ENCODE data around the gene CCR6.
A peak's percentile ranks its signal among the peaks of the same experiment; 100 is the strongest.
"Not testable (repeated sequence)": the region's sequence is repeated elsewhere in the genome, so short reads cannot be mapped to it uniquely, and the experiment has no call there.

CCR6 gene

DNA sequence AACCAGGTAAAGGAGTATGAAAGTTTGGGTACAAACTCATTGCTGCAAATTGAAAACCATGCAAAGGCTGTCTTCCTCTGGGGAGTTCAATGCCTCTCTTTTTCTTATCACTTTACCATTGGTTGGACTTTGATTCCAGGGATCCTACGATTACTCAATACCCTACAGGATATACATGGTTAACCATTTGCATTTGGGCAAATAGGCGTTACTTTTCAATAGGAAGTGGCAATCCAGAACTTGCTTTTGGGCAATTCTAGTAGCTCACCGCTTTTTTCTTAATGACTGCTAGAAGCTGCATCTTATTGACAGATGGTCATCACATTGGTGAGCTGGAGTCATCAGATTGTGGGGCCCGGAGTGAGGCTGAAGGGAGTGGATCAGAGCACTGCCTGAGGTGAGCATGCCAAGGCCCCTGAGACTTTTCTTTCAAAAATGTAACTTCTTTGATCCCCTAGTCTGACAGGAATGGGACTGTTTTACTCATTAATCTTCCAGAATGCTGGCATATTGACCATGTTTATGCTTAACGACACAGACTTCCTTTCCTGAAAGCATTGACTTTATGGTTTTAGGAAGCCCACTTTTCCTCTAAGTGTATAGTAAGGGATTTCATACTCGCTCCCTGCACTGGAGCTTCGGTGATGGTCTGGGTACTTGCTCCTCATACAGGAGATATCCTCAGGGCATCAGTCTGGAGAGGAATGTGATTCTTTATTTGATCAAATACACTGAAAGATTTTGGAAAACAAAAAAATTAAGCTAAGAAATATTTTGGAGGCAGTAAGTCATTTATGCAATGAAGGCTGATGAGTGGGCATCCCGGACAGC is at the start of gene CCR6:
Gene CCR6, plus strand, starts transcription at position 270 of the 831 bp plus-strand sequence. CDS start 13,039 bp downstream, outside the sequence.
- no peak for DNase-seq

- DNase-seq: no peak
Measured at GRCh38 chr6:167073679-167074274, 49.1 kb upstream of the CCR6 start.

DNA sequence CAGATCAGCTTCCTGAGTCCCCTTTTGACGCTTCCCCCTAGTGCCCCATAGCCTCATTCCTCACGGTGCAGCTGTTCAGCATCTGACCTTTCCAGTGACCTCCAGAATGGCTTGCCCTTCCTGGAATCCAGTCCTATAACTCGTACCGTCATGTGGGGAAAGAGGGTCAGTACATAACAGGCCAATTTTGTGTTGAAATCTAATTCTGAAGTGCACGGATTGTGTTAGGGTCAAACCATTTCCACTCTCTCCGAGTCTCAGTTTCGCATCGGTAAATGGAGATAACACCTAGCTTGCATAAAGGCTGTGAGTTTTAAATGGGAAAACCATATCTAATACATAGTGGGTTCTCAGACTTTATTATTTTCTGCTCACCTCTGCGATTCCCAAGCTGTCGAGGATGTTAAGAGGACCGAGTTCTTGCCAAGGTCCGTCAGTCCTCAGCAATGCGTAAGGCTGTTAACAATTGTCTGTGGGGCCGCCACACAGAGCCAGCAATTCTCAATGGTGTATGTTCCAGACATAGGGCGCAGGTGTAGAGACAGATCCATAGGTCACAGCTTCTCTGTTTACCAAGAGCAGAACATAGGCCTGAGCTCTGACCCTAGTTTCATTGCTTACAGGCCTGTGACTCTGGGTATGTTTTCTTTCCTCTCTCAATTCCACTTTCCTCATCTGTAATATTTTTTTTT is 45.5 kb upstream of the CCR6 start:
- DNase-seq: no peak

DNA sequence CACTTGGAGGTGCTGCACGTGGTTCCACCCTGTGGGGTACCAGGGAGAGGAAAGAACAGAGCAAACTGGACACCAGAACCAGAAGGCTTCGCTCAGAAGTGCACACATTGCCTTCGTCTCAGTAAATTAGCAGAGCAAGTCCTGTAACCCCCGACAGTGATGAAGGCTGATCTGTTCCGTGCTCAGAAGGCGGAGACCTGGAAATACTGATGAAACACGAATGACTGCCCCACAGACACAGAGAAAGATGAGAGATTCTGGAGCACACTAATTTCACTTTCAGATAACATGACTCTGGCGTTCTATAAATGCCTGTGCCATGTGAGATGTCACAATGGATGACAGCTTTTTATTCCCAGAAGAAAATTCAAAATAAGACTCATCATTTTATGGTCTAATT is 44.2 kb upstream of the CCR6 start:
- DNase-seq: no peak

DNA sequence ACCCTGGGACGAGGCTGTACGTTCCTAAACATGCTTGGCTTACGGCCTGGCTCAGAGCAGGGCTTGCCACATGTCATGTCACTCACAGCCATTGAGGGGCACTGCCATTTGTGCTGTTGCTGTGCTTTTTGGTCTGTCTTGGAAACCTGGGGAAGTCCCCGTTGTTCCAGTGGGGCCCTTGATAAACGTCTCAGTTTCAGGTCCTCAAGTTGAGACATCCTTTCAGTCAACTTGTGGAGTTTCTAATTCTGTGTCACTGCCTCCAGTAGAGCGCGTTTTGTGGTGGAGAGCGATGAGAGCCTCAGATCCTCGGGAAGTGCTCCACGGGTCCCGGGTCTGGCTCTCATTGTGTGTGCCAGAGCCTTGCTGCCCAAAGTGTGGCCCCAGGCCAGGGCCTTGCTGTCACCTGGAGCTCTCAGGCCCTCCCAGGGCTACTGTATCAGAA is 43.0 kb upstream of the CCR6 start:
- DNase-seq: peak; percentile 76

DNA sequence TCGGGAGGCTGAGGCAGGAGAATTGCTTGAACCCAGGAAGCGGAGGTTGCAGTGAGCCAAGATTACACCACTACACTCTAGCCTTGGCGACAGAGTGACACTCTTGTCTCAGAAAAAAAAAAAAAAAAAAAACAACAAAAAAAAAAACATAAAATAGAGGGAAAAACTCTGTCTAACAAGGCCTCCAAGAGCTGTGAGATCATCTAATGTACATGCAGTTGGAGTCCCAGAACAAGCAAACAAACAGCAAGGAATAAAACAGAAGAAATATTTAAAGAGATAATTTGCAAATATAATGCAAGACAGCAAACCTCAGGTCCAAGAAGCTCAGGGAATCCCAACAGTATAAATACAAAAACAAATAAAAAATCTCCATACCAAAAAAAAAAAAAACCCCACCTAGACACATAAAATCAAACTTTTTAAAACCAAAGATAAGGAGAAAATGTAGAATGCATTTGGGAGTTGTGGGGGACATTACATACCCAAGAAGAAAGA is 35.0 kb upstream of the CCR6 start:
- DNase-seq: no peak

GRCh38 chr6:167088741-167089140 is 34.2 kb upstream of the CCR6 start:
- DNase-seq: not testable (repeated sequence)

- DNase-seq: no peak
Measured at GRCh38 chr6:167089243-167090142, 33.4 kb upstream of the CCR6 start.

DNA sequence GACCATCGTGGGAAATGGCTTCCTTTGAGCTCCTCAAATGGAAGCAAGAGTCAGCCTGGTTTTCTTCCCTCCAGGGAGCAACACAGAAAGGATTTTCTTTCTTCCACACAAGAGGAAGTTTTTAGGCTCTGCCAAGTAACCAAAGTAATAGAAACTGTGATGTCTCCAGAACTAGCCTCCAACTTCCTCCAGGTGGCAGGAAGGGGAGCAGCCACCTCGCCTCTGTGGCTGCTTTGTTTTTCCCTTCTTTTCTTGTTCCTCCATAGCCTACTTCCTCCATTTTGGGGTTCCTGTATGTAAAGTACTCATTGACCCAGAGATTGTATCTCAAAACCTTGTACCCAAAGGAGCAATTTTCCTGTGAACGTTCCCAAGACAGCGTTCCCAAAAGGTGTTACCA is 32.7 kb upstream of the CCR6 start:
- no peak for DNase-seq

GRCh38 chr6:167091026-167091804 is 31.7 kb upstream of the CCR6 start:
- peak; percentile 68 for DNase-seq

- DNase-seq: no peak
Measured at GRCh38 chr6:167091805-167092107, 31.1 kb upstream of the CCR6 start.

DNA sequence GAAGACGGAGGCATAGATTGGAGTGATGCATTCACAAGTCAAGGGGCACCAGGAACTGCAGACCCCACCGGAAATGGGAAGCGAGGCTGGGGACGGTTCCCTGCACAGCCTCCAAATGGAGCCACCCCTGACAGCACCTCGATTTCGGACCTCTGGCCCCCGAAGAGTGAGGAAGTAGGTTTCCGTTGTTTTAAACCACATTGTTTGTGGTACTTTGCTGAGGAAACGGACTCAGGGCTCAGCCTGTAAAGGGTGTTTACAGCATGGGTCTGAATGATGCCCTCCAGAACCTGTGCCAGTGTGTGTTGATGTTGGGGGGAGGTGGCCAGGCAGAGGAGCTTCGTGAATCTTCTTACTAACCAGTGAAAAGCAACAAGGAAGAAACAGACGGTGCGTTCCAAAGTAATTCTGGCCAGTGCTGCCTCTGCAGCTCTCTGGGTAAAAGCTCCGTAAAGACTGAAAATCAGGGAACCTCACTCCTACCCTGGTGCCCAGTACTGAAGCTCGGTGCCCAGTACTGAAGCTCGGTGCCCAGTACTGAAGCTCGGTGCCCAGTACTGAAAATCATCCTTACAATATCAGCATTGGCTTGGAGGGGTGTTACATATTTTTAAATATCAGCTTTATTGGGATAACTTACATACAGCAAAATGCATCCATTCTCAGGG is 30.1 kb upstream of the CCR6 start:
- no peak for DNase-seq

GRCh38 chr6:167093406-167093921 is 29.4 kb upstream of the CCR6 start:
- DNase-seq: no peak

GRCh38 chr6:167093922-167094432 is 28.9 kb upstream of the CCR6 start:
- DNase-seq: peak; percentile 83

DNA sequence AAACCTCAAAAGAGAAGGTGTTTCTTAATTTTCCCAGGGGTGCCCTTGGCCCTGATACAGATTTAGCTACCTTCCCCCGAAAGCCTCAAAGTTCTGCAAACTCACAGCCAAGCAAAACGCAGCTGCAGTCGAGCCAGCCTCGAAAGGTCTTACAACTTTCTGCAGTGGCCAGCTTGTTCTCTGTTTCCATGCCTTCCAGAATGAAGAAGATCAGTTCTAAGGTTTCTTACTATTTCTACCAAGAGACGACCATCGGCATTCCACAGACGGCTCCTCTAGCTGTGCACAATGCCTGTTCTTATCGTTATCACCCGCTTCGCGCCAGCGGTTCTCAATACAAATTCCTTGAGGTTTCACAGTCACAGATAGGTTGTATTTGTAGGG is 28.5 kb upstream of the CCR6 start:
- DNase-seq: no peak

DNA sequence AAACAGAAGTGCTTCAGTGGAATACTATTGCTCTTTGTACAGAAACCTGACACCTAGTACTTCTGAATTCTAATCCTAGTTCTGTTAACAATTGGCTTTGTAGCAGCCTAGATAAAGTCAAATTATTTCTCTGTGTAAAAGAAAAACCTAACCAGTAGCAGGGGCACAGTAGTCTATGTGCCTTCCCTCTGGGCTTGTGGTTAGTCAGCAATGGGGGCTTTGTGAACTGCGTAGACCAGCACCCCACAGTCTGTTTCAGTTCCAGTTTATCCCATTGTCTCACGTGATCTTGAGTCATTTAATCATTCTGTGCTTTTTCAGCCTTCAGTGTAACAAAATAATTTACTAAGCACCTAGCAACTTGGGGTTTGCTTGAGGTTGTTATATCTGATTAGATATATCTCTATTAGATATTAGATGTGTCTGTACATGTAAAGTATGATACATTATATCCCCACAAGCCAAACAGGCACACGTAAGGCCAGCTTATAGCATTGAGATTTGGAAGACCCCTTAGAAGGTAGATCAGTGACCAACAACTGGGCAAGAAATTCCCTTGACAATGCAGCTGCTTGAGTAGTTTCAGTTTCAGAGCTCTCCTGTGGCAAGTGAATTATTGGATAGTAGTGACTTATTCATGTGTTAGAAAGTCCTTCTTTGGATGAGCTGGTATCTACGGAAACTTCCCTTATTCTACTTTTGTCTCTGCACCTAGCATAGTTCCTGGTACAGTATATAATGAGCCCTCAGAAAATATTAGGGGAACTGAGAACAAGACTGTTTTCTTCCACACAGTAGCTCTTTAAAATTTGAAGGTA is 27.9 kb upstream of the CCR6 start:
- peak; percentile 50 for DNase-seq

DNA sequence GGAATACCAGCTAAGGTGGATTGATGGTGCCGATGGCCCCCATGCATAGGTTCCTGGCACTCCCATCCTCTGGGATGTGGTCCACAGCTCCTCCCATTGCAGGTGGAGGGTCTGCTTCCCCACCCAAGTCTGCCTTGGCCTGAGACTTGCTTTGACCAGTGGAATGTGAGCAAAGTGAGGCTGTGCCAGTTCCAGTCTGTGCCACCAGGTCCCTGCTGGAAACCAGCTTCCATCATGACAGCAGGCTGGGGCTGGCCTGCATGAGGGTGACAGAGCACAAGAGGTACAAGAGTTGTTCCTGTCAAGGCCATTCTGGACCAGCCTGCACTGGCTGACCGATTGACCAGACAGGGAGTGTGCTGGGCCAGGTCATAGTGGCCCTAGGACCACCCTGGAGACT is 27.0 kb upstream of the CCR6 start:
- DNase-seq: no peak

- no peak for DNase-seq
Measured at GRCh38 chr6:167096991-167097390, 25.9 kb upstream of the CCR6 start.

- DNase-seq: no peak
Measured at GRCh38 chr6:167097770-167098169, 25.1 kb upstream of the CCR6 start.

- peak; percentile 60 for DNase-seq
Measured at GRCh38 chr6:167098825-167099225, 24.1 kb upstream of the CCR6 start.
